Tibial nerve (tissue), 4 donors: Measurements from ENCODE around the gene IGIP.

Source experiments
- EP300 ChIP-seq, 2 donors: sonication (generic); formaldehyde crosslinking; IDR thresholded peaks; one replicate each; pipeline ENCODE4 v1.6.1; 2017; ENCODE audit warnings: antibody characterized with exemption in 2 of 2, mild to moderate bottlenecking in 1 of 2
- POLR2A ChIP-seq, 2 donors: fragments of 450-650 bp; IDR thresholded peaks; one replicate each; pipeline ENCODE4 v1.6.1; 2017; ENCODE audit warnings: antibody characterized with exemption in 2 of 2, mild to moderate bottlenecking in 2 of 2, moderate library complexity in 2 of 2
- TF ChIP-seq, protein P1 (sequence below), 5 experiments: fragments of 200-600 bp in 3 of 5; fragments of 450-650 bp in 2 of 5; sonication (generic) in 3 of 5; IDR thresholded peaks; one replicate each; pipeline ENCODE4 v1.5.1; 2016 to 2019; ENCODE audit warnings: antibody characterized with exemption in 5 of 5, mild to moderate bottlenecking in 3 of 5, moderate library complexity in 2 of 5

DNA sequence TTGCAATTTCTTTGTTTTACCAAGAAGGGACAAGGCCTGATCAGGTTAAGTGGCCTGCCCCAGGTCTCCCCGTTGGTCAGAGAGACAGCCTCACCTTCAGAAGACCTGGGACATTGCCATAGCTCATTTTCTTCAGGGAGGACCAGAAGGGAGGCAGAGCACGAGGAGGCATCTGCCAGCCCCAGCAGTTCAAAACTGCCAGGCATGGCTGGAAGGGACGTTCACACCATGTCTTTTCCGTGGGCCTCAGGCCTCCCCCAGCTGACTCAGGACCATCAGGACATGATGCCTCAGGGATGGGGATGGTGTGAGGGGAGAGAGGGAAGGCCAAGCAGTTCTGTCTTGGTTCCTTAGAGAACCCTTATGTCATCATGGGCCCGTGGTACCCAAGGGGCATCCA is 16.5 kb downstream of the IGIP start:
- TF ChIP-seq, protein P1, sequence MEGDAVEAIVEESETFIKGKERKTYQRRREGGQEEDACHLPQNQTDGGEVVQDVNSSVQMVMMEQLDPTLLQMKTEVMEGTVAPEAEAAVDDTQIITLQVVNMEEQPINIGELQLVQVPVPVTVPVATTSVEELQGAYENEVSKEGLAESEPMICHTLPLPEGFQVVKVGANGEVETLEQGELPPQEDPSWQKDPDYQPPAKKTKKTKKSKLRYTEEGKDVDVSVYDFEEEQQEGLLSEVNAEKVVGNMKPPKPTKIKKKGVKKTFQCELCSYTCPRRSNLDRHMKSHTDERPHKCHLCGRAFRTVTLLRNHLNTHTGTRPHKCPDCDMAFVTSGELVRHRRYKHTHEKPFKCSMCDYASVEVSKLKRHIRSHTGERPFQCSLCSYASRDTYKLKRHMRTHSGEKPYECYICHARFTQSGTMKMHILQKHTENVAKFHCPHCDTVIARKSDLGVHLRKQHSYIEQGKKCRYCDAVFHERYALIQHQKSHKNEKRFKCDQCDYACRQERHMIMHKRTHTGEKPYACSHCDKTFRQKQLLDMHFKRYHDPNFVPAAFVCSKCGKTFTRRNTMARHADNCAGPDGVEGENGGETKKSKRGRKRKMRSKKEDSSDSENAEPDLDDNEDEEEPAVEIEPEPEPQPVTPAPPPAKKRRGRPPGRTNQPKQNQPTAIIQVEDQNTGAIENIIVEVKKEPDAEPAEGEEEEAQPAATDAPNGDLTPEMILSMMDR (IDR thresholded peaks at IDR 0.05): no peak
- TF ChIP-seq POLR2A (IDR thresholded peaks at IDR 0.05) (no peak), EP300 (IDR thresholded peaks at IDR 0.05) (no peak)
